ENCODE data around the gene GCSAML.
A peak's percentile ranks its signal among the peaks of the same experiment; 100 is the strongest.

GCSAML gene

DNA sequence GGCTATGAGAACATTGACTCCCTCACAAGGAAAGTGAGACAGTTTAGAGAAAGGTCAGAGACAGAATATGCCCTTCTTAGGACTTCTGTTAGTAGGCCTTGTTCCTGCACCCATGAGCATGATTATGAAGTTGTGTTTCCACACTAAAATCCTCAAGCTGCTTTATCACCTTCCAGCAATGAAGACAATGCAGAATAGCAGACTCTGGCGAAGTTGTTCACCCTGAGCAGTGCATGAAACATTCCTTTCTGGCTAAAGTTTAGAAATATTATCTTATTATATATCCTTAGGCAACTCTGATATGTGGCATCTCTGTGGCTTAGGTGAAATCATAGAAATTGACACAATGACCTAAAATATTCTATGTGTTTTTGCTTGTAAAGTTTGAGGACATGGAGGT, 25.3 kb downstream of the GCSAML start:
- H3K27me3 ChIP-seq (replicated peaks; ENCODE audit: control insufficient read depth, insufficient read depth, low read length) = no peaks in the 10 kb centered on the region; the same call in none of the 2 replicates
- H3K36me3 ChIP-seq (ENCODE audit: control insufficient read depth, insufficient read depth, low read length) = no peaks in the 10 kb centered on the region
- TF ChIP-seq, protein P1, sequence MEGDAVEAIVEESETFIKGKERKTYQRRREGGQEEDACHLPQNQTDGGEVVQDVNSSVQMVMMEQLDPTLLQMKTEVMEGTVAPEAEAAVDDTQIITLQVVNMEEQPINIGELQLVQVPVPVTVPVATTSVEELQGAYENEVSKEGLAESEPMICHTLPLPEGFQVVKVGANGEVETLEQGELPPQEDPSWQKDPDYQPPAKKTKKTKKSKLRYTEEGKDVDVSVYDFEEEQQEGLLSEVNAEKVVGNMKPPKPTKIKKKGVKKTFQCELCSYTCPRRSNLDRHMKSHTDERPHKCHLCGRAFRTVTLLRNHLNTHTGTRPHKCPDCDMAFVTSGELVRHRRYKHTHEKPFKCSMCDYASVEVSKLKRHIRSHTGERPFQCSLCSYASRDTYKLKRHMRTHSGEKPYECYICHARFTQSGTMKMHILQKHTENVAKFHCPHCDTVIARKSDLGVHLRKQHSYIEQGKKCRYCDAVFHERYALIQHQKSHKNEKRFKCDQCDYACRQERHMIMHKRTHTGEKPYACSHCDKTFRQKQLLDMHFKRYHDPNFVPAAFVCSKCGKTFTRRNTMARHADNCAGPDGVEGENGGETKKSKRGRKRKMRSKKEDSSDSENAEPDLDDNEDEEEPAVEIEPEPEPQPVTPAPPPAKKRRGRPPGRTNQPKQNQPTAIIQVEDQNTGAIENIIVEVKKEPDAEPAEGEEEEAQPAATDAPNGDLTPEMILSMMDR (IDR thresholded peaks at IDR 0.05; ENCODE audit: insufficient read depth, low read length, poor library complexity, severe bottlenecking) = no peak
- no peak for DNase-seq (ENCODE audit: extremely low read depth, insufficient read length)
- no peak overlapping the region for H3K4me3 ChIP-seq (replicated peaks; ENCODE audit: low read depth, low read length)

DNA sequence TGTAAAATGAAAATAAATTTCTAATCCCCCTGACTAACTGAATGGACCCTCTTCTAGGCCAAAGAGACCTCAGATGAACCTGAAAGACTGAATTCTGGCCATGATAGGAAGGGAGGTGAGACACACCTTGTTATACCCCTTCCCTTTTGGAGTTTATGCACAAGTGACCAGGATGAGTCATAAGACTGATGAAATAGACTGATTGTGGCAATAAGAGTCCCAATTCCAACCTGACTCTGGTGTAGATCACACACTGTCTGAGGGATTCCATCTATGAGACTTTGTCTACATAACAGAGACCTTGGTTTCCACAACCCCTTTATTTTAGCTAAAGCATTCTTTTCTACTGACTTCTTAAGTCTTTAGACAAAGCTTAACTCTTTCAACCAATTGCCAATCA, 25.7 kb downstream of the GCSAML start:
- Histone ChIP-seq H3K36me3 (ENCODE audit: control insufficient read depth, insufficient read depth, low read length) (no peaks in the 10 kb centered on the region), H3K4me3 (replicated peaks; ENCODE audit: low read depth, low read length) (no peak overlapping the region), H3K27me3 (replicated peaks; ENCODE audit: control insufficient read depth, insufficient read depth, low read length) (no peaks in the 10 kb centered on the region; the same call in none of the 2 replicates)
- no peak for DNase-seq (ENCODE audit: extremely low read depth, insufficient read length)
- TF ChIP-seq, protein P1 (IDR thresholded peaks at IDR 0.05; ENCODE audit: insufficient read depth, low read length, poor library complexity, severe bottlenecking) = no peak

GRCh38 chr1:247576514-247576913, 27.6 kb downstream of the GCSAML start:
- Histone ChIP-seq H3K27me3 (replicated peaks; ENCODE audit: control insufficient read depth, insufficient read depth, low read length) (no peaks in the 10 kb centered on the region; the same call in none of the 2 replicates), H3K36me3 (ENCODE audit: control insufficient read depth, insufficient read depth, low read length) (no peaks in the 10 kb centered on the region), H3K4me3 (replicated peaks; ENCODE audit: low read depth, low read length) (no peak overlapping the region)
- TF ChIP-seq, protein P1 (IDR thresholded peaks at IDR 0.05; ENCODE audit: insufficient read depth, low read length, poor library complexity, severe bottlenecking) = peak; percentile 38
- DNase-seq (ENCODE audit: extremely low read depth, insufficient read length) = no peak

DNA sequence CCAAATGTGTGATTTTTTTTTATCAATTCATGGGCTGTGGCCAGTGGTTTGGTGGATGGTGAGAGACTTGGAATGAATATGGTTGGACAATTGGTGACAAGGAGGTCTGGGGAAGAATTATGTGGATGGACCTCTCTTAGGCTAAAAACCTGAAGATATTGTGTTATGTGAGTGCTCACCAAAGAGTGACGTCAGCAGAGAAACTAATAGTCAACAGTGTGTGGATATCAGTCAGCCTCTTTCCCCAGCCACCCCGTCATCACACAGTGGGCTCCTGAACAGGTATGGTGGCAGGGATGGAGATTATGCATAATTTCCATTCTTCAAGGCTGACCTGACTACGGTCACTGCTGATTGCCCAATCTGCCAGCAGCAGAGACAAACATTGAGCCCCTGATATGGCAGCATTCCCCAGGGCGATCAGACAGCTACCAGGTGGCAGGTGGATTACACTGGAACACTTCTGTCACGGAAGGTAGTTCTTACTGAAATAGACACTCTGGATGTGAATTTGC, 30.1 kb downstream of the GCSAML start:
- Histone ChIP-seq H3K4me3 (replicated peaks; ENCODE audit: low read depth, low read length) (no peak overlapping the region), H3K36me3 (ENCODE audit: control insufficient read depth, insufficient read depth, low read length) (no peaks in the 10 kb centered on the region), H3K27me3 (replicated peaks; ENCODE audit: control insufficient read depth, insufficient read depth, low read length) (no peaks in the 10 kb centered on the region; the same call in none of the 2 replicates)
- no peak for DNase-seq (ENCODE audit: extremely low read depth, insufficient read length)
- TF ChIP-seq, protein P1 (IDR thresholded peaks at IDR 0.05; ENCODE audit: insufficient read depth, low read length, poor library complexity, severe bottlenecking) = no peak

DNA sequence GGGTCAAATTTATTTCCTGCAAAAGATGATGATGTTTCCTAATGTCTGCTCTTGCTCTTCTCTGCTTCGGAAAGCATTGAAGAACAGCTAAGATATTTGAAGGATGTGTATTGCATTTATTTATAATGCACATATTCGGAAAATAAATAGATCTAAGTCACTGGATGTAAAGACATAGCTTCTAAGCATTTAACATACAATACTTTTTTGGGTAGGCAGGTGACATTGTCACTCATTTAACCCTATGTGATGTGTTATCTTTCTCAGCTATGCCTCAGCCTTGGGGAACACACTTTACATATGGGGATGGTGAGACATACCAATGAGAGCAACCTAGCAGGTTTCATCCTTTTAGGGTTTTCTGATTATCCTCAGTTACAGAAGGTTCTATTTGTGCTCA, 39.1 kb downstream of the GCSAML start, which contains the start of gene OR2G2:
Gene OR2G2 (plus strand): TSS at position 301 of the 400 bp plus-strand sequence. CDS start 0 bp downstream, at position 301.
- no peak within 1 kb of the TSS for H3K4me3 ChIP-seq (replicated peaks; ENCODE audit: low read depth, low read length)
- TF ChIP-seq, protein P1 (IDR thresholded peaks at IDR 0.05; ENCODE audit: insufficient read depth, low read length, poor library complexity, severe bottlenecking) = no peak
- no peaks in the 10 kb centered on the region for H3K27me3 ChIP-seq (replicated peaks; ENCODE audit: control insufficient read depth, insufficient read depth, low read length)
- DNase-seq (ENCODE audit: extremely low read depth, insufficient read length) = no peak
- H3K36me3 ChIP-seq (ENCODE audit: control insufficient read depth, insufficient read depth, low read length) = no peaks in the 10 kb centered on the region

DNA sequence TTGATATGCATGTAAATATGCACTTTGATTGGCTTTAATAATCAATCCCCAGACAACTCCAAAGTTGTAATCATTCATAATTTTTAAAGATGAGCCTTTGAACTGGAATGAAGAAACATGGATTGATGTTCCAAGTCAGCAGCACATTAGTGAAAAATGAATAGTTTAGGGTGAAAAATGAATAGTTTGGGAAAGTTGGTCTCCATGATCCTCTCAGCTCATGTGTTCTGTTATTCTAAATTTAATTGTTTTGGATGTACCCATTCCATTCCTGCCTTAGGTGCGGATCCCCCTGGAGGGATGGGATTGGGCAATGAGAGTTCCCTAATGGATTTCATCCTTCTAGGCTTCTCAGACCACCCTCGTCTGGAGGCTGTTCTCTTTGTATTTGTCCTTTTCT, 56.4 kb downstream of the GCSAML start, which contains the start of gene OR2G3:
Gene OR2G3 (plus strand): TSS at position 301 of the 400 bp plus-strand sequence. CDS start 0 bp downstream, at position 301.
- Histone ChIP-seq H3K4me3 (replicated peaks; ENCODE audit: low read depth, low read length) (no peak within 1 kb of the TSS), H3K36me3 (ENCODE audit: control insufficient read depth, insufficient read depth, low read length) (no peaks in the 10 kb centered on the region), H3K27me3 (replicated peaks; ENCODE audit: control insufficient read depth, insufficient read depth, low read length) (no peaks in the 10 kb centered on the region)
- TF ChIP-seq, protein P1 (IDR thresholded peaks at IDR 0.05; ENCODE audit: insufficient read depth, low read length, poor library complexity, severe bottlenecking) = no peak
- DNase-seq (ENCODE audit: extremely low read depth, insufficient read length) = no peak
